ENCODE measurements around the gene KCNN4.

DNA sequence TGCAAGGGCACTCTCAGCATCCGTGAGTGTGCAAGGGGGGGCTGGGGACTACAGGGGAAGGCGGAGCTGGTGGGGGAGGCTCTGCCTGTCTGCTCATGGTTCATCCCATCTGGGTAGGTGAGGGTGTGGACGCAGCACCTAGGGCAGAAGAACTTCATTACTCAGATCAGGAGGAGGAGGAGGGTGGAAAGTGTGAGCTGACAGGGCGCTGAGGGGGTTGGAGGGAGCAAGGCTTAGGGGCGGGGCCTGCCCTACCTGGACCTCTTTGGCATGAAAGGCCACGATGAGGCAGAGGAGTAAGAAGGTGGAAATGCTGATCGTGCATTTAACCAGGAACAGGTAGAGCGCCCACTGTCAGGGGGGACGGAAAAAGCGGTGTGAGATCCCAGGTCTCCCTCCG lies 4.5 kb downstream of the KCNN4 start:
- TF ChIP-seq POLR2AphosphoS5 (IDR thresholded peaks at IDR 0.05; ENCODE audit: low read depth, low read length) (no peak), POLR2A (IDR thresholded peaks at IDR 0.05; ENCODE audit: low read depth, low read length) (no peak), TAF1 (IDR thresholded peaks at IDR 0.05; ENCODE audit: borderline replicate concordance, low read depth, low read length) (no peak)
